HepG2 (cell line): ENCODE results near the gene CTSW. TPM values are rescaled to one million over a fixed set of nuclear protein-coding genes. Genes with fewer than 3 reads are reported as not detected.

ENCODE experiments used
- ATAC-seq: fragments of 200-7000 bp; cut with Tn5 transposase; 3 replicates; pipeline ENCODE4 v1.9.1; 2020; ENCODE audit warnings: mild to moderate bottlenecking, moderate library complexity
- Bru-seq: library from RNA; stranded (reverse); fragments of 400-500 nt; gene quantifications from one replicate; lab custom pipeline; 2021; lab: Mats Ljungman, UMichigan
- BruChase-seq, 2 experiments: library from RNA; stranded (reverse); fragments of 400-500 nt; gene quantifications; one replicate each; lab custom pipeline; 2021; lab: Mats Ljungman, UMichigan
- BruUV-seq: library from RNA; stranded (reverse); fragments of 400-500 nt; replicated peaks from 2 replicates; lab custom pipeline; 2021; lab: Mats Ljungman, UMichigan
- CTCF ChIA-PET: fragments of 300-600 bp; formaldehyde crosslinking; extraction: SDS; loops from one replicate; lab custom pipeline; 2021; ENCODE audit warnings: low total read pairs, inconsistent platforms, low intra/inter-chr PET ratio; lab: Yijun Ruan, JAX
- POLR2A ChIA-PET: fragments of 350-600 bp; sonication (Branson Sonifier 250); formaldehyde crosslinking; loops from one replicate; lab custom pipeline; 2020; ENCODE audit warnings: antibody characterized with exemption, inconsistent platforms; lab: Yijun Ruan, JAX
- DNase-seq: peaks from one replicate; pipeline ENCODE4 v3.0.0-alpha.2; 2015; ENCODE audit warnings: low spot score
- FAIRE-seq: peaks from 3 replicates; lab custom pipeline; 2011; peaks lifted over from hg19 to GRCh38; lab: Jason Lieb, UNC
- H2AFZ ChIP-seq: one replicate; pipeline ENCODE4 v1.6.1; 2011; ENCODE audit warnings: low read length, inconsistent platforms
- H3K27ac ChIP-seq: fragments of 300-600 bp; 3 replicates; pipeline ENCODE4 v1.8.0; 2011; ENCODE audit warnings: mixed run types, mild to moderate bottlenecking, mixed read lengths, low read length, inconsistent platforms; ENCODE audit not compliant: insufficient read depth; ENCODE audit errors: extremely low read length
- H3K27me3 ChIP-seq, 2 experiments: fragments of 200-600 bp in 1 of 2; 2 replicates in 1 of 2; 3 replicates in 1 of 2; pipeline versions ENCODE4 v1.6.0 to v1.8.0; 2011; ENCODE audit warnings: low read length in 2 of 2, mild to moderate bottlenecking in 2 of 2, moderate library complexity in 2 of 2, inconsistent platforms in 1 of 2; ENCODE audit not compliant: insufficient read depth in 2 of 2, control insufficient read depth in 1 of 2
- H3K36me3 ChIP-seq, 2 experiments: fragments of 200-600 bp in 1 of 2; replicated peaks in 1 of 2; 2 replicates in 1 of 2; 3 replicates in 1 of 2; pipeline versions ENCODE4 v1.5.1 to v1.8.0; 2011; ENCODE audit warnings: low read length in 2 of 2, inconsistent platforms in 1 of 2; ENCODE audit not compliant: insufficient read depth in 2 of 2, control insufficient read depth in 1 of 2
- H3K4me1 ChIP-seq: 2 replicates; pipeline ENCODE4 v1.5.1; 2012; ENCODE audit warnings: low read length, inconsistent platforms; ENCODE audit not compliant: insufficient read depth
- H3K4me2 ChIP-seq: 2 replicates; pipeline ENCODE4 v1.6.0; 2011; ENCODE audit warnings: low read depth, low read length, inconsistent platforms
- H3K4me3 ChIP-seq, 3 experiments: fragments of 200-600 bp in 1 of 3; sonication (generic), shearing (Covaris generic) in 1 of 3; replicated peaks in 1 of 3; 2 replicates each; pipeline ENCODE4 v1.5.1; 2011 to 2016; ENCODE audit warnings: low read length in 3 of 3, inconsistent platforms in 2 of 3, low read depth in 2 of 3, mild to moderate bottlenecking in 2 of 3, control low read depth in 1 of 3, mixed read lengths in 1 of 3; ENCODE audit not compliant: insufficient read depth in 1 of 3
- H3K79me2 ChIP-seq: one replicate; pipeline ENCODE4 v1.6.1; 2011; ENCODE audit warnings: low read length, inconsistent platforms; ENCODE audit not compliant: insufficient read depth
- H3K9ac ChIP-seq: 2 replicates; pipeline ENCODE4 v1.6.0; 2011; ENCODE audit warnings: mild to moderate bottlenecking, low read depth, low read length, inconsistent platforms; ENCODE audit not compliant: insufficient read depth
- H3K9me3 ChIP-seq: 2 replicates; pipeline ENCODE4 v1.5.1; 2012; ENCODE audit warnings: mild to moderate bottlenecking, low read length
- H4K20me1 ChIP-seq: 2 replicates; pipeline ENCODE4 v1.6.0; 2011; ENCODE audit warnings: inconsistent platforms, mild to moderate bottlenecking, low read length, moderate library complexity; ENCODE audit not compliant: insufficient read depth
- AGO2 ChIP-seq: fragments of 200-400 bp; formaldehyde crosslinking; optimal IDR thresholded peaks from 2 replicates; pipeline ENCODE3; 2017; ENCODE audit warnings: mild to moderate bottlenecking, low read depth, low read length, moderate library complexity
- ZNF512B ChIP-seq: sonication (generic); formaldehyde crosslinking; IDR thresholded peaks from 2 replicates; pipeline ENCODE4 v1.5.1; 2020; ENCODE audit warnings: missing genetic modification reagents, mild to moderate bottlenecking, borderline replicate concordance
- WGBS: methylation state at CpG from one replicate; pipeline ENCODE4 v1.1.6; 2017; ENCODE audit warnings: low lambda C conversion rate; 5-methylcytosine and 5-hydroxymethylcytosine counted together
- in situ Hi-C: cut with HindIII; loops from 2 replicates; pipeline ENCODE4 v1.10.0; 2017; ENCODE audit warnings: low pct_unique_long_range_greater_than_20kb; ENCODE audit not compliant: extremely low pct_ligation_motif_present
- intact Hi-C: fragments of 100-400 bp; cut with micrococcal nuclease; formaldehyde crosslinking; loops from one replicate; pipeline ENCODE4 v1.10.0; 2022; ENCODE audit not compliant: unreplicated experiment
- long read RNA-seq, 2 experiments: library from RNA in 1 of 2; library from polyadenylated mRNA in 1 of 2; stranded (forward) in 1 of 2; unstranded in 1 of 2; transcript quantifications; one replicate each; pipeline ENCODE4 v2.0.0, GENCODE V29; 2019 to 2022
- polyA minus RNA-seq, 3 experiments: library from RNA; depleted of rRNA, polyadenylated mRNA; stranded (reverse); fragments of >200 nt; gene quantifications; 2 replicates each; pipeline ENCODE4 v1.2.3, GENCODE V29; 2011; ENCODE audit warnings: low replicate concordance in 1 of 3
- polyA plus RNA-seq, 8 experiments: library from polyadenylated mRNA; depleted of rRNA in 3 of 8; stranded (reverse) in 7 of 8; unstranded in 1 of 8; fragments of >200 nt; fragmentation: Illumina TruSeq in 4 of 8; extraction: Trizol in 4 of 8; gene quantifications; 2 replicates each; pipeline versions ENCODE4 v1.2.1 to v1.2.3, GENCODE V29; 2011 to 2016; ENCODE audit warnings: low read depth in 4 of 8, missing spikeins in 1 of 8, mixed read lengths in 1 of 8; ENCODE audit not compliant: insufficient read depth in 1 of 8
- total RNA-seq, 5 experiments: library from RNA; depleted of rRNA; stranded (reverse); fragments of >200 nt; fragmentation: Illumina TruSeq; extraction: Trizol; gene quantifications; 2 replicates each; pipeline ENCODE4 v1.2.3, GENCODE V29; 2016; ENCODE audit warnings: low read depth in 1 of 5

Gene CTSW
- not detected in 2 replicates for total RNA-seq (2016; rRNA removed; fragmentation: Illumina TruSeq; extraction: Trizol)
- total RNA-seq (2016; cell fraction: cytosol; rRNA removed; fragmentation: Illumina TruSeq; extraction: Trizol; ENCODE audit: low read depth): not detected in 2 replicates
- total RNA-seq (2016; cell fraction: insoluble cytoplasmic fraction; rRNA removed; fragmentation: Illumina TruSeq; extraction: Trizol): not detected in 2 replicates
- not detected in 2 replicates for total RNA-seq (2016; cell fraction: membrane; rRNA removed; fragmentation: Illumina TruSeq; extraction: Trizol)
- total RNA-seq (2016; cell fraction: nucleus; rRNA removed; fragmentation: Illumina TruSeq; extraction: Trizol): not detected in 2 replicates
- 0.09 TPM in 1 of 2 replicates, not detected in the other for polyA plus RNA-seq (2011; rRNA removed)
- not detected in 2 replicates for polyA plus RNA-seq (2011; cell fraction: cytosol; rRNA removed)
- polyA plus RNA-seq (2011; cell fraction: nucleus; rRNA removed): 0.24 TPM in 1 of 2 replicates, not detected in the other
- 0.29 TPM in 1 of 2 replicates, not detected in the other for polyA plus RNA-seq (2012)
- polyA plus RNA-seq (2016; cell fraction: cytosol; fragmentation: Illumina TruSeq; extraction: Trizol; ENCODE audit: low read depth): not detected in 2 replicates
- not detected in 2 replicates for polyA plus RNA-seq (2016; cell fraction: insoluble cytoplasmic fraction; fragmentation: Illumina TruSeq; extraction: Trizol; ENCODE audit: low read depth)
- not detected in 2 replicates for polyA plus RNA-seq (2016; cell fraction: membrane; fragmentation: Illumina TruSeq; extraction: Trizol; ENCODE audit: low read depth)
- not detected in 2 replicates for polyA plus RNA-seq (2016; cell fraction: nucleus; fragmentation: Illumina TruSeq; extraction: Trizol; ENCODE audit: insufficient read depth, low read depth)
- not detected in 2 replicates for polyA minus RNA-seq (2011; rRNA and poly(A)+ RNA removed; ENCODE audit: low replicate concordance)
- polyA minus RNA-seq (2011; cell fraction: cytosol; rRNA and poly(A)+ RNA removed): not detected in 2 replicates
- polyA minus RNA-seq (2011; cell fraction: nucleus; rRNA and poly(A)+ RNA removed): not detected in 2 replicates
- Bru-seq, nascent RNA: not detected
- not detected for BruChase-seq, experiment 1, labeled RNA remaining after a 6-hour chase
- not detected for BruChase-seq, experiment 2, labeled RNA remaining after a 2-hour chase
- long read RNA-seq, experiment 1: 0 reads
- long read RNA-seq, experiment 2: 0 reads

GRCh38 chr11:65879617-65880016 is at the start of gene CTSW:
Gene CTSW, plus strand, starts transcription at chr11:65879837. Its CDS starts 18 bp downstream, at chr11:65879855.
- ATAC-seq: no peak
- Histone ChIP-seq H3K27ac (no peak within 1 kb of the TSS), H3K36me3 (peaks cover 4 to 13% of the 10 kb centered on the region in 2 experiments; a peak in 3 of 5 replicates), H3K27me3 (no peaks in the 10 kb centered on the region), H3K4me3 (no peak within 1 kb of the TSS), H3K9me3 (no peaks in the 10 kb centered on the region), H3K4me1 (peaks cover 20% of the 10 kb centered on the region; the same call in 1 of the 2 replicates), H4K20me1 (no peaks in the 10 kb centered on the region), H3K4me2 (no peak within 1 kb of the TSS), H2AFZ (no peak within 1 kb of the TSS), H3K79me2 (no peaks in the 10 kb centered on the region), H3K9ac (no peak within 1 kb of the TSS)
- BruUV-seq: no TSS peak
- TF ChIP-seq AGO2 (peak; percentile 37), ZNF512B (CRISPR knock-in tag) (no peak)
- intact Hi-C loops (no loop called here), in situ Hi-C loops (loop anchor here (5.0 kb wide), 1 partner anchor 108 kb away; no protein-coding TSS in a partner anchor)
- 80% methylated on average over 6 of the region's 7 CpGs for WGBS
- FAIRE-seq: no peak
- POLR2A ChIA-PET: interaction anchor here (1.1 kb wide), 1 partner anchor 21 kb away, joined by 4 read pairs; no protein-coding TSS in a partner anchor
- DNase-seq: no peak
- CTCF ChIA-PET: no interaction called here
